ENCODE data around the gene NAT10.

DNA sequence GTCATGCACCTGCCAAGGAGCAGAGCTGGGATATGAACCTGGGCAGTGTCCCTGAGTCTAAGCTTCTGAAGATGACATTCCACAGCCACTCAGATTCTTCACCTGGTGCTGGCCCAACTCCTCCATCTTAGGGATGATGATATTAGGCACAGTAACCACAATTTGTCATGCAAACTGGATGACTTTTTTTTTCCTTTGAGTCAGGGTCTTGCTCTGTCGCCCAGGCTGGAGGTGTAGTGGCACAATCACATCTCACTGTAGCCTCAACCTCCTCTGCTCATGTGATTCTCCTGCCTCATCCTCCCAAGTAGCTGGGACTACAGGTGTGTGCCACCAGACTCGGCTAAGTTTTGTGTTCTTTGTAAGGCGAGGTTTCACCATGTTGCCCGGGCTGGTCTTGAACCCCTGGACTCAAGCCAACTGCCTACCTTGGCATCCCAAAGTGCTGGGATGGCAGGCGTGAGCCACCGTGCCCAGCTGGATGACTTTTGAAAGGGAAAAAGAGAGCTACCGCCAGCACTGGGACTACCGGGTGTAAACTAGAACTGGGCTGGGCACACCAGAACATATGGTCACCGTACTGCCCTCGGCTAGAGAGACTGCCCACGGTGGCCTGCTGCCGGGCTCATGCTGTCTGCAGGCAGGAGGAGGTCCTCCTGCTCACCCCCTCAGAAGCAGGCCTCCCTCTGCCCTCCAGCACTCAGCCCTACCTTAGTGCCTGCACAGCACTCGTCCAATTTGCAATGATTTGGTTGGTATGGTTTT lies 77.7 kb downstream of the NAT10 start:
- TF ChIP-seq EZH2 (IDR thresholded peaks at IDR 0.05; ENCODE audit: borderline replicate concordance, insufficient read depth, low read length, poor library complexity, severe bottlenecking) (no peak), RAD21 (conservative IDR thresholded peaks at IDR 0.05) (no peak)
- TF ChIP-seq, protein P1, sequence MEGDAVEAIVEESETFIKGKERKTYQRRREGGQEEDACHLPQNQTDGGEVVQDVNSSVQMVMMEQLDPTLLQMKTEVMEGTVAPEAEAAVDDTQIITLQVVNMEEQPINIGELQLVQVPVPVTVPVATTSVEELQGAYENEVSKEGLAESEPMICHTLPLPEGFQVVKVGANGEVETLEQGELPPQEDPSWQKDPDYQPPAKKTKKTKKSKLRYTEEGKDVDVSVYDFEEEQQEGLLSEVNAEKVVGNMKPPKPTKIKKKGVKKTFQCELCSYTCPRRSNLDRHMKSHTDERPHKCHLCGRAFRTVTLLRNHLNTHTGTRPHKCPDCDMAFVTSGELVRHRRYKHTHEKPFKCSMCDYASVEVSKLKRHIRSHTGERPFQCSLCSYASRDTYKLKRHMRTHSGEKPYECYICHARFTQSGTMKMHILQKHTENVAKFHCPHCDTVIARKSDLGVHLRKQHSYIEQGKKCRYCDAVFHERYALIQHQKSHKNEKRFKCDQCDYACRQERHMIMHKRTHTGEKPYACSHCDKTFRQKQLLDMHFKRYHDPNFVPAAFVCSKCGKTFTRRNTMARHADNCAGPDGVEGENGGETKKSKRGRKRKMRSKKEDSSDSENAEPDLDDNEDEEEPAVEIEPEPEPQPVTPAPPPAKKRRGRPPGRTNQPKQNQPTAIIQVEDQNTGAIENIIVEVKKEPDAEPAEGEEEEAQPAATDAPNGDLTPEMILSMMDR (IDR thresholded peaks at IDR 0.05; ENCODE audit: poor library complexity, severe bottlenecking), result no peak

All from neural cell (in vitro differentiated cells).